Kasumi-1 (cell line): ENCODE results near the gene PPT2.
"Not testable (repeated sequence)": the region's sequence is repeated elsewhere in the genome, so short reads cannot be mapped to it uniquely, and the experiment has no call there.

ENCODE experiments used
- DNase-seq, 2 experiments: peaks; one replicate each; lab custom pipeline; 2025; lab: John Stamatoyannopoulos, UW

Gene PPT2

DNA sequence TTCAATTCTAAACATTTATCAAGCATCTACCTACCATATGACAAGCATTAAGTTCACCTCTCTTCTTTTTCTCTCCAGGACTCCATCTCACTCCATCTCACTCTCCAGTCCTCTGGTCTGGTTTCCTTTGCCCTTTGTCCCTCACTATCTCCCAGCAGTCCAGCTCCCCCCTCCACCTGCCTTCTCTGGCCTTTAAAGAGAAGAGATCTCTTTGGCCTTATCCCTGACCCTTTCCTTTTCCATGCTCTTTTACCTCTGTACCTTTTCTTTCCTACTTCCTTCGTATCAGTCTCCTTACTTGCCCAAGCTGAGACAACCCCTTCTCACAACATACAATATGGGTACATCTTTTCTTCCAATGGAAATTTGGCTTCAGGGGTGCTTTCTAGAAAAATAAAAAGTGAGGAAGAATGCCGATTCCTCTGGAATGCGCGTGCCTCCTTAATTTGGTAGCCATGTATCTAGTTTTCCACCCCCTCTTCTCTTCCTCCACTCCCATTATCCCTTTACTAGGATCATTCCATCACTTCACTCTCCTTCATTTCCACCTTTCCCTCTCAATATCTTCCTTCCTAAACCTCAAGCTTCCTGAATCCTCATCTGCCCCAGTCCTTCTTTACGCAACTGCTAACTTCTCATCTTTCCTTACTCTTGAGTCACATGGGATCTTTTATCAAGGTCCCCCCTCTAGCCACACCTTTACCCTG, 22.7 kb downstream of the PPT2 start:
- peak in 1 of 2 experiments; percentile 54 for DNase-seq

DNA sequence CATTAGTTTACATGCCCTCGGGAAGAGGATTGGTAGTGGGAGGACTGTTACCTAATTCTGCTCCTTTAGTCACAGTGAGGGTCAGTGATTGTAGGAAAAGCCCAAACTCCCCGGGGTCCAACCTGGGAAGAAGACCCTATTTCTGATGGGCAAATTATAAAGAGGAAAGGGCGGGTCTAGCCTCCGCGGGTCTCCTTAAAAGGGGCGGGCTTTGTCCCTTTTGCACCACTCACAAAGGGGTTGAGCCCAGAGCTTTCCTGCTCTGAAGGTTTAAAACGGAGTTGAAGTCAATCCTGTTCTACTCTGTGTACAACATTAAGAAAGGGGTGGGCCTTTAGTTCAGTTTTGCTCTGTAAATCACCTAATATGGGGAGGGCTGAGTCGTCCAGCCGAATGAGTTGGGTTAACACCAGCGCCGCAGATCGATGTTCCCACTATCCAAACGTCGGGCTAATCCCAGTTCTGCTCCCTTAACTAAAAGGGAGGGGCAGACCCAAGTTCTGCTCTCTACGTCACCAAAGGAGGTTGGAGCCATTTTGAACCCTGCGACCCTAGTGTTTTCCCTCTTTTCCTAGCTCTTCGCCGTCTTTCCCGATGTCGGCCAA, 23.3 kb downstream of the PPT2 start:
- DNase-seq = peak; percentile 65 to 77

DNA sequence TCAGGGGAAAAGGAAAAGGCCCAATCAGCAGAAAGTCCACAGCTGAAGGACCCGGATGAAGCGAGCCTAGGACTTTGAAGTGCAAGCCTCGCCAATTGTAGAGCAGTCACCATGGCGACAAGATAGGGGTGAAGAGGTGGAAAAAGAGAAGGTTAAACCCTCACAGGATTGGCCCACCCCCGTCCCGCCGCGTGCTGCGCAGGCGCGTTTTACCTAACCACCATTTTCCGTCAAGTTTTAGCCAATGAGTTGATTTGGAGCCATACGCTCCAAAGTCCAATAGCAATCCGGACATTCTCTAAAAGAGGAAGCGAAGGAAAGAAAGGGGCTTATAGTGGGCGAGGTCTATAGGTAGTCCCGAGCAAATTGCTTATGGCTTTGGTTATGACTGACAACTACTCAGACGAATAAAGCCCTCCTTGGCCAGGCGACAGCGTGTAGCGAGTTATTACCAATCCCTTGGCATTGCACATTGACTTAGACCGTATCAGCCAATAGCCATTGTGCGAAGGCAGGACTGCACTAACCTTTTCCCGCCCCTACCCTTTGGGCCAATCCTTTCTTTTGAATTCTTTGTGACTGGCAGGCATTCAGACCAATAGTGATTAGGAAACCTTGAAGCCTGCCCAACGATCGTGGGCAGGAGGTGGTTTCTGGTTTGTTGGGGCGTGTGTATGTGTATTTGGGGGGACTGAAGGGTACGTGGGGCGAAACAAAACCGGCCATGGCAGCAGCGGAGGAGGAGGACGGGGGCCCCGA, 24.0 kb downstream of the PPT2 start, which contains the start of gene RNF5:
RNF5 (plus strand) TSS at position 618 of the 759 bp plus-strand sequence; CDS start at position 725, 107 bp downstream.
- DNase-seq = peak; percentile 100

DNA sequence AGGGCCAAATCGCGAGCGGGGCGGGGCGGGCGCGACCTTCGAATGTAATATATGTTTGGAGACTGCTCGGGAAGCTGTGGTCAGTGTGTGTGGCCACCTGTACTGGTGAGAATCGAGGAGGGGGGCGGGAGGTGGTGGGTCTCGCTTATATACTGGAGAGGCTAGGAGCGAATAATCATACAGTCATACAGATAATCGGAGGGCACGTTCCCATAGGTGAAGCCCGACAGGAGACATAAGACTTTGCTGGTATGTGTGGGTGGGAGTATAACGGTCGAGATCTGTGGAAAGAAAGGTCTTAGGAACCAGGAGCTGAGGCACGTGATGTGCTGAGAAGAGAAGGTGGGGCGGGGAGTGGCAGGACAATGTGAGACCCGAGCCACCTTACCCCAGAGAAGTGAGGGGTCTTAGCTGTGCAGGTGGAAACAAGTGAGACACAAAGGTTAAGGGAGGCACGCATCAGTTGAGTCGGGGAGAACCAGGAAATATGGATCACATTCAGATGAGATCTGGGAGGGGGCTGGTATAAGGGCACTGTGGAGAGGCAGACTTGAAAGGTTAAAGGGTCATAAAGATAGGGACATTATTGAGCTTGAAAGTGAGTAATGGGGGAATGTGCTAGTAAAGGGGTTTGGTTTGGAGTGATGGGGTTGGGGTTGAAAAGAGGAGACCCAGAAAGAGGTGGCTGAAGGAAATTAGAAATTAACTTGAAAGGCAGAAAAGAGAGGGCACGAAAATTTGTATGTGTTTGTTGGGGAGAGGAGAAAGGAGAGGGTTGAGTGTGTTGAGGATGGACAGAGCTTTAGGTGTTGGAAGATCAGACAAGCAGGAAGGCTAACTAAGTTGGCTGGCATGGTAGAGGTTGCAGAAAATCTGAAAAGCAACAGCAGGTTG, 24.9 kb downstream of the PPT2 start:
- DNase-seq = peak in 1 of 2 experiments; percentile 23

DNA sequence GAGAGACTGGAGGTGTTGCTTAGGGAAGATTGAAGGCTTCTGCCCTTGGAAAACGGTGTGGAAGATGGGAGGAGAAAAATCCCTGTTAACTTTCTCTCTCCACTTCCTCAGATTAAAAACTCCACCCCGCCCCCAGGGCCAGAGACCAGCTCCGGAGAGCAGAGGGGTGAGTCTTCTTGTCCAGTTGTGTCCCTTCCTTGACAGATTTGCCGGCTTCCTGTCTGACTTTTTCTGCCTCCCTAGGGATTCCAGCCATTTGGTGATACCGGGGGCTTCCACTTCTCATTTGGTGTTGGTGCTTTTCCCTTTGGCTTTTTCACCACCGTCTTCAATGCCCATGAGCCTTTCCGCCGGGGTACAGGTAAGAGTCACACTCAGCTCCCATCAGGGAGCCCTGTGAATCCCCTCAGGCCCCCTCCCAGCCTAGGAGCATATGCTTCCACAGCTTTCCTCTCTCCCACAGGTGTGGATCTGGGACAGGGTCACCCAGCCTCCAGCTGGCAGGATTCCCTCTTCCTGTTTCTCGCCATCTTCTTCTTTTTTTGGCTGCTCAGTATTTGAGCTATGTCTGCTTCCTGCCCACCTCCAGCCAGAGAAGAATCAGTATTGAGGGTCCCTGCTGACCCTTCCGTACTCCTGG, 25.9 kb downstream of the PPT2 start:
- no peak for DNase-seq

DNA sequence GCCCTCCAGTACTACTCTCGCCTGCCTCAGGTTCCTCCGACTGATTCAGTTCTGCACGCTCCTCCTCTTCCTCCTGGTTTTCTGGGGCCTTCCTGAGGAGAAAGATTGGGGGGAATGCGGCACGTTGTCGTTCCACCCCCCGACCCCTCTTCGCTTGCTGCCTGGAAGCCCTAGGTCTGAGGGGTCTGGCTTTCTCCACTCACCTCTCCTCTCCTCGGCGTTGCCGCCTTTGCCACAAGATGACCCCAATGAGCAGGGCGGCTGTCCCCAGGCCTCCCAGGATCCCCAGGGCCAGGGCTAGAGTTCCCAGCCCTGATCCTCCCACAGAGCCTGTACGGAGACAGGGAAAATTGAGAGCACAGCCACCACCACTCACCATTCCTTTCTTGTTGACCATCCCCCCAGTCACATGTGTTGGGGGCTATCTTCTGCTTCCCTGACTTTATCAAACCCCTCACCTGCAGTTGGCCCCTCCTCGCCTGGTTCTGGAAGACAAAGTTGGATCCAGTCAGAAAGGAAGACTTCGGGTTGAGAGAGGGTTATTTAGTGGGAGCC, 27.3 kb downstream of the PPT2 start:
- no peak for DNase-seq

DNA sequence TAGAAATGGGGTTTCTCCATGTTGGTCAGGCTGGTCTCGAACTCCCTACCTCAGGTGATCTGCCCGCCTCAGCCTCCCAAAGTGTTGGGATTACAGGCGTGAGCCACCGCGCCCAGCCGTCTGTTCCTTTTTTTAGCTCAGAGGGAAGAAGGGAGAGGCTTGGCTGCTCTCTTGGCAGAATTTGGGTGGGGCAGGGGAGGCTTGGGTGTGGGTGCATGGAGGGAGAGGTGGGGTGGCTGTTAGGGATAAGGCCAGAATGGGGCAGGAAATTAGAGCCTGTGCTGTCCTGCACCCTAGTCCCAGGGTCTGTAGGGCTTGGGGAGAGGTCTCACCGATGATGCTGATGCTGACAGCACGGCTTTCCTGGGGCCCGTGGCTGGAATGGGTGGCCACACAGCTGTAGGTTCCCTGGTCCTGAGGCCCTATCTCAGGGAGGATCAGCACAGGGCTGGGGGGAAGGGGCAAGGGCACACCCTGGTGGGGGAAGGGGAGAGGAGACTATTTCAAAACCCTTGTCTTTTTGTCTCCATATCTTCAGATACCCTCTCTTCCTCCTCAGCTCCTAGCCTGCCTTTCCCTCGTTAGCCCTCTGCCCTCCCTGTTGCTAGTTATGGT, 28.1 kb downstream of the PPT2 start:
- no peak for DNase-seq

DNA sequence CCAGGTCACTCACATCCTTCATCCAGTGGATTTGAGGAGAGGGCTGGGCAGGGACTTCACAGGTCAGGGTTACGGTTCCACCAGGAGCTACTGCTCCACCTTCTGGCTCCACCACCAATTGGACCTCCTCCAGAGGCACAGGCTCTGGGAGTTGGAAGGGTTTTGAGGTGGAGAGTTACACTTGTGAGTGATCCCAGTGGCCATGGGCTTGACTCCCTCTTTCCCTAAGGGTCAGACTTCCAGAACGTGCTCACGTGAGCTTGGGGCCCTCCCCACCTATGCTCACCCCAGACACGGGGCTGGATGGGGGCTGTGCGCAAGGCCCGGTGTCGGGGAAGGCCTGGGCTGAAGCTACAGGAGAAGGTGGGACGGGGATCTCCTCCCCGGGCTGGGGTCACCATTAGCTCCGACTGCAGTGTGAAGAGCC, 28.6 kb downstream of the PPT2 start:
- DNase-seq = no peak

DNA sequence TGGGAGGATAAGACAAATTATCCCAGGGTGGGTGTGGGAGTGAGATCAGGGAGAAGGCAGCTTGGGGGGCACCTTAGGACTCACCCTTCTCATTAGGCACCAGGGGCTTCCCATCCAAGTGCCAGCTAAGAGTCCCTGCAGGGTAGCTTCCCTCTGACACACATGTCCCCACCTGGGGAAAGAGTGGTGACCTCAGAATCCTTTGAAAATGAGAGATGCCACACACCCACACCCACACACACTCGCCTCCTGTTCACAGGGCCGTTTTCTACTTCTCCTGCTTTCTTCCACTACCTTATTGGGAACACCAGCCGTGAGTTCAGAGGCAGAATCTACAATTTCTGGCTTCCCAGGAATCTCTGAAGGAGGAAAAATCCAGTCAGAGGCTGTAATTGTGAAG, 29.1 kb downstream of the PPT2 start:
- DNase-seq = no peak

DNA sequence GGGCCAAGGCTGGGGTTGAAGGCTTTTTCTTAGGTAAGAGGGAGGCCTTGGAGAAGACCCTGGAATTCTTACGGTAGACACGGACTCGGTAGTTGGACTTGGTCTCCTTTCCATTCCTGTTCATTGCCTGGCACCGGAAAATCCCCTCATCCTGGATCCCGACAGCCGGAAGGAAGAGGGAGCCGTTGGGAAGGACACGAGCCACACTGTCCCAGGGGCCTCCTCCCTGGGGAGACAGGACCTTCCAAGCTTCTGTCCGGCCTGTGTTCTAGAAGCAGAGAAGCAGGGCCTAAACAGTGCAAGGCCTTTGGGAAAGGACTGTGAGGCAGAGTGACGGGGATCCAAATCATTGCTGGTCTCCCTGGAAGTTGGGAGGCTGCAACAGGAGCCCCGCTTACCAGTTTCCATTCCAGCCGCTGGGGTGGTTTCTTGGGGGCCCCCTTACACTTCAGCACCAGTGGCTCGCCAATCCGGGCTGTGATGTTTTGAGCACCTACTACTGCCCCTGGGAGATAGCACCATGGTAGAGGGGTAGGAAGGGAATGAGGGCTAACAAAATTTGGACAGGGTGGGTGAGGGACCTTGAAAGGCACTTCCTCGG, 29.6 kb downstream of the PPT2 start:
- no peak for DNase-seq

DNA sequence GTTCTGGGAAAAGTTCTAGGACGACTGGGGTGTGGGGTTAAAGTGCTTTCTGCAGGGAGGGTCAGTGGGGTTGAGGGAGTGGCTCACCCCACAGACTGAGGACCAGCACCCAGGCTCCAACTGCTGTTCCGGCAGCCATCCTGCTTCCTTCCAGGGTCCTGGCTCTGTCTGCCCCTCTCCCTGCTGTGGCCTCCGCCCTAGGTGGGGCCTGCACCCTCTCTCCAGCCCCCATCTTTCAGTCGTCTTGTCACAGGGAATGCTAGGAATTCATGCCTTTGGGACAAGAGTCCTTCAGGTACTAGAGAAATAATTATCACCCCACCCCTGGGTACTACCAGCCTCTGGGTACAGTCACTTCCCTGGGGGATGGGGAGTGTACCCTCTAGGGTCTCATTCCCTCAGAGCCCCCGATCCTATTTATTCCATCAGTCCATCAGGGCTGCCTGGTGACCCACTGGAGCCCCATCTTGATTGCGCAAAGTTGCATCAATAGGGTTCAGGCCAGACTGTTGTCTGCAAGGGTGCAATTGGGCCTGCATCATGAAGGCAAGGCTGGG, 30.2 kb downstream of the PPT2 start, which contains the start of gene AGER:
AGER (minus strand) TSS at position 170 of the 557 bp plus-strand sequence; CDS start at position 139, 31 bp downstream.
- DNase-seq = no peak

DNA sequence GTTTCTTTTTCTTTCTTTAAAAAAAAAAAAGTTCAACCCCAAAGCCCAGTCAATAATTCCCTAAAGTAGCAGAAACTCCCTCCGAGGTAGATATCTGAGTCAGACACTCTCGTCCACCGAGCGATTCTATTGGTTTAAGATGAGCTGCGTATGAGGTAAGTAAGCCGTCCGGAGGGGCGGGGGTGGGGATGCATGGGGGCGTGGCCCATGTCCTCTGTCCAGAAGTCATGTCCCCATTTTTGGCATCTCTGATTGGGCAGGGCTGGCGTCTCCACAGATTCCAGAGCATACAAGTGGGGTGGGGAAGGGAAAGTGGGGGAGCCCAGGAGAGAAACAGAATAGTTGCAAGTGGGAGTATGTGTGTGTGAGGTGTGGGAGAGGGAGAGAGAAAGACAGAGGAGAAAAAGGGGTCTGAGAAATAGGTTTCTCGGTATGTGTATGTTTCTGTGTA, 31.8 kb downstream of the PPT2 start:
- DNase-seq = not testable (repeated sequence)

DNA sequence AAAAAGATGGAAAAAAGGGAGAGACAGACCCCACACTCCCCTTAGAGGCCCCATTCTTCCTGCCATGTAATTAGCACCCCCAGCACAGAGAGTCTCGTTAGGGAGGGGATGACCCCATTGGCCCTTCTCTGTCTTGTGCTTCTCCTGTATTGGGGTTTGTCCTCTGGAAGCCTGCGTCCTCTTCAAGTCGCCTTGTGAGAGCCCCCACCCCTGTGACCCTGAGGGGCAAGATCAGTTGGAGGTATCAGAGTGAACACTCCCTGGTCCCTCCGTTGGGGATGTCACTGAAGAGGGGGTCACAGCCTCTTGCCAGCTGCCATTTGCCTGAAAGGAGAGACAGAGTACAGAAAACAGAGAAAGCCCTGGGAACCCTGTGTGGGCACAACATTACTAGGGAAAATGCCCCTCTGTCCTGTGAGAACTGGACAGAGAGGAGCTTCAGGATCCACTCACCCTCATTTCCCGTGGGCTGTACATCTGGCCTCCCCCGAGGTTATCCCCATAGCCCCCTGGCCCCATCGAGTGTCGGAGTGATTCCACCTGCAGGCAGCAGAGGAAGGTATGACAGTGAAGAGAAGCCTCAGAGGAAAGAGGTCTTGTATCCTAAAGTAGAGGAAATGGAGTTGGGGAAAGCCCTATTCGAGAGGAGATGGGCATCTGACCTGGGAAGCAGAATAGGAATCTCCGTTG, 32.4 kb downstream of the PPT2 start:
- not testable (repeated sequence) for DNase-seq

DNA sequence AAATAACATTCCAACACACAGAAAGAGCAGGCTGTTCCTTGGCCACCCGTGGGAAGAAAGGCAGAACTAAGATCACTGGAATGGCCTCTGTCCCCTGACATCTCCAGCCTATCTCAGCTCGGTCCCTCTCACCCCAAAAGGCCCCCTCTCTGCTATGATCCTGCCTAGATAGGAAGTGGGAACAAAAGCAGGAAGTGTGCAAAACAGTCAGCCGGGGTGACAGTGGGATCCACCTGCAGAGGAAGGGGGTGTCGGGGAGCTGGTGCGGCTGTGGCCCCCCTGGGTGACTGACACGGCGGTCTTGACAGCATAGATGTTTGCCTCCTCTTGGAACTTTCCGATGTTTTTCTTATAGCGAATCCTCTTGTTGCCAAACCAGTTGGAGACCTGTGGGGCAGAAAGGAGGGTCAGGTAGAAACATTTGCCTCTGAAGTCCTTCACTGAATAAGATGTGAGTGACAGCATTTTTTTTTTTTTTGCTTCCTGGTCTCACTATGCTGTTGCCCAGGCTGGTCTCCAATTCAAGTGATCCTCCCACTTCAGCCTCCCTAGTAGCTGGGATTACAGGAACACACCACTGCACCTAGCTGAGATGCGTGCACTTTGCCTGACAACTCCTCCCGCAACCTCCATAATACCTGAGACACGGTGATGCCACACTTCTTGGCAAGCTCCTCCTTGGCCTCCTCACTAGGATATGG, 33.2 kb downstream of the PPT2 start:
- peak; percentile 37 to 39 for DNase-seq

DNA sequence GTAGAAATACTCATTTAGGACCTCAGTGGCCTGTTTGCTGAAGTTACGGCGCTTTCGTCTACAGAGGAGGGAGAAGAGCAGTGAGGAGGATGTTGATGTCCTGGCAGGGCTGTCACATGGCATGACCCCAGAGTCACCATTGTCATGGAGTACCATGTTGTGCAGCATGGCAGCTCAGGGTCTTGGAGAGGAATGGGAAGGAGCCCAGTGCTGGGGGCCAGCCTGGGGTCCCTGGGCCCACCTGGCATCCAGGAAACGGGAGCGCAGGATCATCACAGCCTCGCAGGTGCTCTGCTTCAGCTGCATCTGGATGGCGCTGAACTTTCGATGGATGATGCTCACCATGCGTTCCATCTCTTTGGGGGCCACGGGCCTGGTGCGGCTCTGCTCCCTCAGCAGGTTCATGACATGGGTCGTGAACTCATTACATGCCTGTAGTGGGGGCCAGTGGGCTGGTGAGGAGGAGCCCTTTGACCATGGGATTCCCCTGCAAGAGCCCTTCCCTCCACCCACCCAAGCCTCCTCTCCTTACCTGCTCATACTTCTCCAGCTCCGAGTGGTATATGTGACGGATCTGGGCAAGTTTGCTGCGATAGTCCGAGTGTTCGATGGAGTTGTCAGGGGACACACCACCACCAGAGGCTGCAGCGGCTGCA, 33.9 kb downstream of the PPT2 start:
- DNase-seq = not testable (repeated sequence)

DNA sequence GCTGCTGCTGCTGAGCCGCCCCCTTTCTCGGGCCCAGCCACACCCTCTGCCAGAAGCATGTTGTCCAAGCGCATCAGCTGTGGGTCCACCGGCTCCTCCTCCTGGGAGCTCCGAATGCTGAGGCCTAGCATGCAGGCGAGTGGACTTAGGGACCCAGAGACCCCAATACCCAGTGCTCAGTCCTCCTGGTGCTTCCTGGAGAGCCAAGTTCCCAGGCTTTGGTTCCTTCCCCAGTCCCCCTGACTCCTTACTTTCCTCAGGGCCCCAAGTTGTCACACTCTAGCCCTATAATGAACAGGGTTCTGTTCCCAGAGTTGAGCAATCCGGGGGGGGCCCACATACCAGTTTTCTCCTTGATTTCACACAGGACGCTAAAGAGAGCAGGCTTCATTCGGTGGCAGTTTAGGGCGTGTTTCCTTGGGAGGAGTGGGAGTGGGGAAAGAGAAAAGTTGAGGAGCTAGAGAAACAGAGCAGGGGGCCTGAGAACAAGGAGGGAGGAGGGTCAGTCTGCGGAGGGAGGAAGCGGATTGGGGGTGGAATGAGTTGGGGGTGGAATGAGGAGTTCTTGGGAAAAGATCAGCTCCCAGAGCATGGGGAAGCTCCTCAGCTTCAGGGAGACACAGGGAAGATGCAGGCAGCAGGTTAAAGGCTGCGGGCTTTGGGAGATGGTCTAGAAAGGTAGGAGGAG, 34.6 kb downstream of the PPT2 start:
- DNase-seq = no peak

DNA sequence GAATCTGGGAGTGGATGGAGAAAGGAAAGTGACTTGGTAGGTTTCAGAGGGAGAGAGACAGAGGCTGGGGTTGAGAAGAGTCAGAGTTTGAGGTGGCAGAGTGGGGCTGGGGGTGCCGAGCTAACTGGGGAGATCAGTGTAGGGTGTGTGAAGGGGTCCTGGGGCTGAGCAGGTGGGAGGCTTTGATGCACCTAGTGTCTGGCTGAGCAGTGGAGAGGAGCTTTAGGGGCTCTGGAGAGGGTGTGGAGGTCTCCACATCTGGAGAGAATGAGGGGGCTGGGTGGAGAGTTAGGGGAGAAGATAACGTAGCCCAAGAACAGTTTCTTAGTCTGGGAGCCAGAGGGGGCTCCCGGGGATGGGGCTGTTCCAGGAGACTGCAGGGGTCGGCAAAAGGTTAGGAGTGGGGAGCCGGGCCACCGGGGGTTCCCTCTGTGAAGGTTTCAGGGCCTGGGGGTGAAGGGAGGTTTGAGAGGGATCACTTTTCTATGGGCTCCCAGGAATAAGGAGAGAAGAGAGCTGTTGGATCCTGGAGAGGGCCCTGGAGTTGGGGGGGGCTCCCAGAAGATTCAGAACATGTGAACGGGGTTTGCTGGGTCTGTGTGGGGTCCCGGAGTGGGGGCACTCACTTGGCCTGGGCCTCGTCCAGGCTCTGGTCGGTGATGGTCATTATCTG, 35.3 kb downstream of the PPT2 start:
- no peak for DNase-seq
